DOHH2 (cell line): ENCODE results near the gene RAB40C.

Experiments
- H3F3A ChIP-seq: fragments of 200-600 bp; sonication (generic), shearing (Covaris generic); 2 replicates; pipeline ENCODE4 v1.6.0; 2016; ENCODE audit warnings: antibody characterized with exemption, mild to moderate bottlenecking; ENCODE audit not compliant: control insufficient read depth, insufficient read depth
- H3K27ac ChIP-seq: fragments of 200-600 bp; sonication (generic); 2 replicates; pipeline ENCODE4 v1.5.1; 2014; ENCODE audit warnings: low read depth, mild to moderate bottlenecking, low read length, moderate library complexity
- H3K27me3 ChIP-seq: fragments of 200-600 bp; sonication (generic); 2 replicates; pipeline ENCODE4 v1.6.1; 2014; ENCODE audit warnings: mild to moderate bottlenecking, low read length, mixed read lengths; ENCODE audit not compliant: control insufficient read depth
- H3K36me3 ChIP-seq: fragments of 200-600 bp; sonication (generic); 2 replicates; pipeline ENCODE4 v1.6.1; 2014; ENCODE audit warnings: mild to moderate bottlenecking, low read length, moderate library complexity, mixed read lengths; ENCODE audit not compliant: control insufficient read depth
- H3K4me1 ChIP-seq: fragments of 200-600 bp; sonication (generic); 2 replicates; pipeline ENCODE4 v1.6.1; 2014; ENCODE audit warnings: mild to moderate bottlenecking, low read length, mixed read lengths; ENCODE audit not compliant: control insufficient read depth
- H3K4me2 ChIP-seq: fragments of 200-600 bp; sonication (generic); 2 replicates; pipeline ENCODE4 v1.6.0; 2014; ENCODE audit warnings: mild to moderate bottlenecking, low read length, moderate library complexity
- H3K4me3 ChIP-seq: fragments of 200-600 bp; sonication (generic); 2 replicates; pipeline ENCODE4 v1.5.1; 2014; ENCODE audit warnings: mild to moderate bottlenecking, low read length, mixed read lengths
- H3K79me2 ChIP-seq: fragments of 200-600 bp; sonication (generic); 2 replicates; pipeline ENCODE4 v1.6.1; 2014; ENCODE audit warnings: mild to moderate bottlenecking, low read length, mixed read lengths; ENCODE audit not compliant: control insufficient read depth
- H3K9me2 ChIP-seq: fragments of 200-600 bp; sonication (generic); replicated peaks from 2 replicates; pipeline ENCODE4 v1.6.1; 2014; ENCODE audit warnings: mild to moderate bottlenecking, low read length, mixed read lengths; ENCODE audit not compliant: control insufficient read depth
- H3K9me3 ChIP-seq: fragments of 200-600 bp; sonication (generic); 2 replicates; pipeline ENCODE4 v1.6.1; 2014; ENCODE audit warnings: antibody characterized with exemption, low read length, mixed read lengths; ENCODE audit not compliant: control insufficient read depth, insufficient read depth
- H4K20me1 ChIP-seq: fragments of 200-600 bp; sonication (generic); 2 replicates; pipeline ENCODE4 v1.6.0; 2014; ENCODE audit warnings: low read depth, mild to moderate bottlenecking, antibody characterized with exemption, low read length, moderate library complexity; ENCODE audit not compliant: control insufficient read depth, insufficient read depth
- CTCF ChIP-seq: fragments of 200-600 bp; sonication (generic); IDR thresholded peaks from one replicate; pipeline ENCODE4 v1.5.1; 2014; ENCODE audit warnings: antibody characterized with exemption, mild to moderate bottlenecking, low read depth, low read length; ENCODE audit not compliant: poor library complexity, severe bottlenecking
- EZH2phosphoT487 ChIP-seq: fragments of 200-600 bp; sonication (generic); IDR thresholded peaks from 2 replicates; pipeline ENCODE4 v1.6.1; 2017; ENCODE audit warnings: borderline replicate concordance, mild to moderate bottlenecking, antibody characterized with exemption, low read length, moderate library complexity, mixed read lengths

RAB40C gene

GRCh38 chr16:574021-574760, 15.7 kb upstream of the RAB40C start:
- H3K4me3 ChIP-seq = no peak overlapping the region
- H3K4me2 ChIP-seq = no peak overlapping the region
- H3K27me3 ChIP-seq = no peaks in the 10 kb centered on the region
- H3K9me2 ChIP-seq = no peaks in the 10 kb centered on the region
- no peaks in the 10 kb centered on the region for H4K20me1 ChIP-seq
- H3K79me2 ChIP-seq = peaks cover 19% of the 10 kb centered on the region
- H3K9me3 ChIP-seq = no peaks in the 10 kb centered on the region
- peaks cover 12% of the 10 kb centered on the region for H3K4me1 ChIP-seq
- H3K36me3 ChIP-seq = peaks cover 3% of the 10 kb centered on the region; the same call in 1 of the 2 replicates
- no peak overlapping the region for H3K27ac ChIP-seq
- H3F3A ChIP-seq = no peaks in the 10 kb centered on the region
- no peak for TF ChIP-seq EZH2phosphoT487
- TF ChIP-seq CTCF = no peak

GRCh38 chr16:575354-576196, 14.3 kb upstream of the RAB40C start:
- TF ChIP-seq CTCF = no peak
- TF ChIP-seq EZH2phosphoT487 = no peak
- Histone ChIP-seq H3K4me2 (no peak overlapping the region), H3K9me3 (no peaks in the 10 kb centered on the region), H4K20me1 (no peaks in the 10 kb centered on the region), H3K9me2 (no peaks in the 10 kb centered on the region), H3K27ac (no peak overlapping the region), H3K4me3 (no peak overlapping the region), H3K79me2 (peaks cover 12% of the 10 kb centered on the region), H3F3A (no peaks in the 10 kb centered on the region), H3K36me3 (peaks cover 3% of the 10 kb centered on the region; the same call in 1 of the 2 replicates), H3K4me1 (peaks cover 9% of the 10 kb centered on the region), H3K27me3 (no peaks in the 10 kb centered on the region)

- Histone ChIP-seq H3K9me2 (no peaks in the 10 kb centered on the region), H3K9me3 (no peaks in the 10 kb centered on the region), H4K20me1 (no peaks in the 10 kb centered on the region), H3K4me2 (no peak overlapping the region), H3F3A (no peaks in the 10 kb centered on the region), H3K4me1 (peaks cover 3% of the 10 kb centered on the region; the same call in 1 of the 2 replicates), H3K4me3 (no peak overlapping the region), H3K79me2 (peaks cover 5% of the 10 kb centered on the region), H3K36me3 (peaks cover 3% of the 10 kb centered on the region; the same call in 1 of the 2 replicates), H3K27ac (no peak overlapping the region), H3K27me3 (no peaks in the 10 kb centered on the region)
- no peak for TF ChIP-seq EZH2phosphoT487
- no peak for TF ChIP-seq CTCF
Measured at GRCh38 chr16:576197-576822, 13.6 kb upstream of the RAB40C start.
